Neural cell (in vitro differentiated cells): ENCODE results near the gene TTC23. TPM values are rescaled to one million over a fixed set of nuclear protein-coding genes. Genes with fewer than 3 reads are reported as not detected.

Experiments used
- H2AFZ ChIP-seq: fragments of 200-600, 300-800 bp; sonication (generic), shearing (Covaris generic); 2 replicates; pipeline ENCODE4 v1.6.0; 2014; ENCODE audit warnings: low read depth, mild to moderate bottlenecking, antibody characterized with exemption, low read length, moderate library complexity
- H3F3A ChIP-seq: fragments of 200-600 bp; shearing (Covaris generic); 2 replicates; pipeline ENCODE4 v1.6.1; 2016; ENCODE audit warnings: mild to moderate bottlenecking, moderate library complexity, mixed read lengths, antibody characterized with exemption, low read length; ENCODE audit not compliant: insufficient read depth, poor library complexity, severe bottlenecking
- H3K27ac ChIP-seq: fragments of 200-600, 300-800 bp; sonication (generic), shearing (Covaris generic); 2 replicates; pipeline ENCODE4 v1.5.1; 2014; ENCODE audit warnings: mild to moderate bottlenecking, low read length, moderate library complexity
- H3K27me3 ChIP-seq: fragments of 300-800, 200-600 bp; sonication (generic), shearing (Covaris generic); 2 replicates; pipeline ENCODE4 v1.6.0; 2014; ENCODE audit warnings: mild to moderate bottlenecking, low read depth, low read length, moderate library complexity; ENCODE audit not compliant: insufficient read depth
- H3K36me3 ChIP-seq: fragments of 300-800, 200-600 bp; sonication (generic), shearing (Covaris generic); 2 replicates; pipeline ENCODE4 v1.5.1; 2014; ENCODE audit warnings: mild to moderate bottlenecking, antibody characterized with exemption, low read length, moderate library complexity; ENCODE audit not compliant: insufficient read depth
- H3K4me2 ChIP-seq: fragments of 300-800, 200-600 bp; sonication (generic), shearing (Covaris generic); 2 replicates; pipeline ENCODE4 v1.6.0; 2014; ENCODE audit warnings: mild to moderate bottlenecking, low read length
- H3K4me3 ChIP-seq: fragments of 300-800, 200-600 bp; sonication (generic), shearing (Covaris generic); 2 replicates; pipeline ENCODE4 v1.5.1; 2014; ENCODE audit warnings: mild to moderate bottlenecking, low read length, moderate library complexity
- H3K79me2 ChIP-seq: fragments of 200-600 bp; shearing (Covaris generic); replicated peaks from 2 replicates; pipeline ENCODE4 v1.6.0; 2014; ENCODE audit warnings: mild to moderate bottlenecking, low read length, moderate library complexity; ENCODE audit not compliant: insufficient read depth
- H3K9ac ChIP-seq: fragments of 300-800, 200-600 bp; sonication (generic), shearing (Covaris generic); 2 replicates; pipeline ENCODE4 v1.6.1; 2016; ENCODE audit warnings: mild to moderate bottlenecking, low read length, mixed read lengths
- H3K9me2 ChIP-seq: fragments of 200-600 bp; shearing (Covaris generic); 2 replicates; pipeline ENCODE4 v1.6.1; 2016; ENCODE audit warnings: mild to moderate bottlenecking, low read length, mixed read lengths; ENCODE audit not compliant: insufficient read depth
- H3K9me3 ChIP-seq: fragments of 200-600, 300-800 bp; sonication (generic), shearing (Covaris generic); 2 replicates; pipeline ENCODE4 v1.6.1; 2016; ENCODE audit warnings: mild to moderate bottlenecking, mixed run types, low read length, moderate library complexity, mixed read lengths
- H4K20me1 ChIP-seq: fragments of 200-600 bp; shearing (Covaris generic); 2 replicates; pipeline ENCODE4 v1.6.1; 2016; ENCODE audit warnings: mild to moderate bottlenecking, mixed run types; ENCODE audit not compliant: insufficient read depth
- EP300 ChIP-seq: fragments of 450-650 bp; conservative IDR thresholded peaks from 2 replicates; pipeline ENCODE4 v1.6.1; 2014; ENCODE audit warnings: antibody characterized with exemption, mild to moderate bottlenecking, moderate library complexity; ENCODE audit not compliant: poor library complexity, severe bottlenecking
- EZH2 ChIP-seq: fragments of 200-600, 300-800 bp; shearing (Covaris generic), sonication (generic); IDR thresholded peaks from 2 replicates; pipeline ENCODE4 v1.6.1; 2014; ENCODE audit warnings: antibody characterized with exemption, low read length, borderline replicate concordance, mild to moderate bottlenecking; ENCODE audit not compliant: insufficient read depth, poor library complexity, severe bottlenecking
- MXI1 ChIP-seq: fragments of 450-650 bp; conservative IDR thresholded peaks from 2 replicates; pipeline ENCODE4 v1.6.1; 2014; ENCODE audit warnings: antibody characterized with exemption, mild to moderate bottlenecking; ENCODE audit not compliant: poor library complexity, severe bottlenecking
- POLR2AphosphoS5 ChIP-seq: IDR thresholded peaks from 2 replicates; pipeline ENCODE4 v1.6.1; 2012
- RAD21 ChIP-seq: fragments of 450-650 bp; conservative IDR thresholded peaks from 2 replicates; pipeline ENCODE4 v1.6.1; 2014; ENCODE audit warnings: antibody characterized with exemption, mild to moderate bottlenecking, moderate library complexity
- SMC3 ChIP-seq: fragments of 450-650 bp; conservative IDR thresholded peaks from 2 replicates; pipeline ENCODE4 v1.6.1; 2014; ENCODE audit warnings: antibody characterized with exemption, mild to moderate bottlenecking, moderate library complexity; ENCODE audit not compliant: poor library complexity
- TAF1 ChIP-seq: IDR thresholded peaks from 2 replicates; pipeline ENCODE4 v1.6.1; 2012; ENCODE audit warnings: low read depth
- polyA plus RNA-seq: library from polyadenylated mRNA; depleted of rRNA; stranded (reverse); fragments of >200 nt; gene quantifications from 2 replicates; pipeline ENCODE4 v1.2.3, GENCODE V29; 2014
- TF ChIP-seq, protein P1 (sequence below): fragments of 450-650 bp; IDR thresholded peaks from 2 replicates; pipeline ENCODE4 v1.5.1; 2014; ENCODE audit warnings: antibody characterized with exemption, mild to moderate bottlenecking, moderate library complexity; ENCODE audit not compliant: poor library complexity, severe bottlenecking
- TF ChIP-seq, protein P2 (sequence below): IDR thresholded peaks from 2 replicates; pipeline ENCODE4 v1.6.1; 2012; ENCODE audit warnings: borderline replicate concordance

The TTC23 gene
- polyA plus RNA-seq, 1 donor from 2014 or later: 6.2 TPM

GRCh38 chr15:99103279-99103678, 146.1 kb downstream of the TTC23 start:
- Histone ChIP-seq H3K4me3 (no peak overlapping the region), H3K9me2 (no peaks in the 10 kb centered on the region), H3K4me2 (no peak overlapping the region), H3K27me3 (peaks cover 22% of the 10 kb centered on the region), H3F3A (no peaks in the 10 kb centered on the region), H3K79me2 (no peaks in the 10 kb centered on the region), H2AFZ (no peak overlapping the region), H3K9ac (no peak overlapping the region), H3K27ac (no peak overlapping the region), H4K20me1 (no peaks in the 10 kb centered on the region), H3K36me3 (no peaks in the 10 kb centered on the region), H3K9me3 (no peaks in the 10 kb centered on the region)
- TF ChIP-seq TAF1 (no peak), EP300 (no peak), EZH2 (no peak), SMC3 (no peak), MXI1 (no peak), POLR2AphosphoS5 (no peak), RAD21 (no peak)
- TF ChIP-seq, protein P1, sequence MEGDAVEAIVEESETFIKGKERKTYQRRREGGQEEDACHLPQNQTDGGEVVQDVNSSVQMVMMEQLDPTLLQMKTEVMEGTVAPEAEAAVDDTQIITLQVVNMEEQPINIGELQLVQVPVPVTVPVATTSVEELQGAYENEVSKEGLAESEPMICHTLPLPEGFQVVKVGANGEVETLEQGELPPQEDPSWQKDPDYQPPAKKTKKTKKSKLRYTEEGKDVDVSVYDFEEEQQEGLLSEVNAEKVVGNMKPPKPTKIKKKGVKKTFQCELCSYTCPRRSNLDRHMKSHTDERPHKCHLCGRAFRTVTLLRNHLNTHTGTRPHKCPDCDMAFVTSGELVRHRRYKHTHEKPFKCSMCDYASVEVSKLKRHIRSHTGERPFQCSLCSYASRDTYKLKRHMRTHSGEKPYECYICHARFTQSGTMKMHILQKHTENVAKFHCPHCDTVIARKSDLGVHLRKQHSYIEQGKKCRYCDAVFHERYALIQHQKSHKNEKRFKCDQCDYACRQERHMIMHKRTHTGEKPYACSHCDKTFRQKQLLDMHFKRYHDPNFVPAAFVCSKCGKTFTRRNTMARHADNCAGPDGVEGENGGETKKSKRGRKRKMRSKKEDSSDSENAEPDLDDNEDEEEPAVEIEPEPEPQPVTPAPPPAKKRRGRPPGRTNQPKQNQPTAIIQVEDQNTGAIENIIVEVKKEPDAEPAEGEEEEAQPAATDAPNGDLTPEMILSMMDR: no peak
- TF ChIP-seq, protein P2, sequence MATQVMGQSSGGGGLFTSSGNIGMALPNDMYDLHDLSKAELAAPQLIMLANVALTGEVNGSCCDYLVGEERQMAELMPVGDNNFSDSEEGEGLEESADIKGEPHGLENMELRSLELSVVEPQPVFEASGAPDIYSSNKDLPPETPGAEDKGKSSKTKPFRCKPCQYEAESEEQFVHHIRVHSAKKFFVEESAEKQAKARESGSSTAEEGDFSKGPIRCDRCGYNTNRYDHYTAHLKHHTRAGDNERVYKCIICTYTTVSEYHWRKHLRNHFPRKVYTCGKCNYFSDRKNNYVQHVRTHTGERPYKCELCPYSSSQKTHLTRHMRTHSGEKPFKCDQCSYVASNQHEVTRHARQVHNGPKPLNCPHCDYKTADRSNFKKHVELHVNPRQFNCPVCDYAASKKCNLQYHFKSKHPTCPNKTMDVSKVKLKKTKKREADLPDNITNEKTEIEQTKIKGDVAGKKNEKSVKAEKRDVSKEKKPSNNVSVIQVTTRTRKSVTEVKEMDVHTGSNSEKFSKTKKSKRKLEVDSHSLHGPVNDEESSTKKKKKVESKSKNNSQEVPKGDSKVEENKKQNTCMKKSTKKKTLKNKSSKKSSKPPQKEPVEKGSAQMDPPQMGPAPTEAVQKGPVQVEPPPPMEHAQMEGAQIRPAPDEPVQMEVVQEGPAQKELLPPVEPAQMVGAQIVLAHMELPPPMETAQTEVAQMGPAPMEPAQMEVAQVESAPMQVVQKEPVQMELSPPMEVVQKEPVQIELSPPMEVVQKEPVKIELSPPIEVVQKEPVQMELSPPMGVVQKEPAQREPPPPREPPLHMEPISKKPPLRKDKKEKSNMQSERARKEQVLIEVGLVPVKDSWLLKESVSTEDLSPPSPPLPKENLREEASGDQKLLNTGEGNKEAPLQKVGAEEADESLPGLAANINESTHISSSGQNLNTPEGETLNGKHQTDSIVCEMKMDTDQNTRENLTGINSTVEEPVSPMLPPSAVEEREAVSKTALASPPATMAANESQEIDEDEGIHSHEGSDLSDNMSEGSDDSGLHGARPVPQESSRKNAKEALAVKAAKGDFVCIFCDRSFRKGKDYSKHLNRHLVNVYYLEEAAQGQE: no peak

DNA sequence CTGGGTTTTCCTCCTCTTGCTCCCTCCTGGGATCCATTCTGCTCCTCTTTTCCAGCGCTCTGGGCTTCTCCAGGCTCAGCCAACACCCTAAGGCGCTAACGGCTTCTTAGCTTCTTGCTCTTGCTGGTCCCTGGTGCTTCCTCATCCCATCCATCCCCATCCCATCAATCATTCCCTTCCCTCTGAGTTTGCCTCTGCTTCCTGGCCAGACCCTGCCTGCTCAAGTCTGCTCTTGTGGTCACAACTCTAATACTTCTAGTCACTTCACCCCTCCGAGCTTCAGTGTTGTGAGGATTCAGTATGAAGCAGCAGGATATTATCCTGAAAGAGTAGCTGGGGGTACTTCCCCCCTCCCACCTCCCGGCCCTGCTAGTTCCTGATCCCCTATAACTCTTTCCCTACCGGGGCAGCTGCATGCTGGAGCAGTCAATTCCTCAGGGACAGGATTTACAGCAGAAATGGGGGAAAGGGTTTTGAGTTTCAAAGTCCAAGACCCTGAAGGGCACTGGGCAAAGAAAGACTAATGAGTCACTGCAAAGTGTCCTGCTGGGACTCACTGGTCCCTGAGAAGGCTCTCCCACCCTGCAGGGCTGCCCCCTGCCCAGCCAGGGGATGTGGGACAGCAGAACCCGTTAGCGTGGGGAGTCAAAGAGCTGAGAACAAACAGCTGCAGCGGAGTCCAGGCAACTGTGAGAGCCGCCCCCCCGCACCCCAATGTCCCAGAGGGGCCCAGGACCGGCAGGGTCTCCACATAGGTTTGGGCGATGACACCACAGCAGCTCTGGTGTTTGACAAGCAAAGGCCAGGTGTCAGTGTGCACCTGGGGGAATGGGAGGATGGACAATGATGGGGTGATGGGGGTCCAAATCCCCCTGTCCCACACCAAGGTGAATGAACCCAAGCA, 146.8 kb downstream of the TTC23 start:
- Histone ChIP-seq H3K9me2 (no peaks in the 10 kb centered on the region), H3K9ac (no peak overlapping the region), H2AFZ (no peak overlapping the region), H3K27me3 (peaks cover 21% of the 10 kb centered on the region), H3K4me3 (no peak overlapping the region), H3K79me2 (no peaks in the 10 kb centered on the region), H3F3A (no peaks in the 10 kb centered on the region), H3K4me2 (no peak overlapping the region), H3K9me3 (no peaks in the 10 kb centered on the region), H4K20me1 (no peaks in the 10 kb centered on the region), H3K36me3 (no peaks in the 10 kb centered on the region), H3K27ac (no peak overlapping the region)
- TF ChIP-seq MXI1 (no peak), SMC3 (no peak), TAF1 (no peak), EZH2 (no peak), RAD21 (no peak), POLR2AphosphoS5 (no peak)
- TF ChIP-seq, protein P1: no peak
